ENCODE results near the gene PSORS1C2. TPM values are rescaled to one million over a fixed set of nuclear protein-coding genes. Genes with fewer than 3 reads are reported as not detected.
"Not testable (repeated sequence)": the region's sequence is repeated elsewhere in the genome, so short reads cannot be mapped to it uniquely, and the experiment has no call there.

PSORS1C2 gene
- total RNA-seq (2021): 0.55 to 0.85 TPM (median 0.78 TPM) in 3 replicates
- Bru-seq, nascent RNA: percentile 21 among the genes with signal in this experiment
- long read RNA-seq, experiment 1, partial matches to known transcripts: 0 of 2 reads
- long read RNA-seq, experiment 1, other reads (novel, unspliced or antisense): 1 of 2 reads
- long read RNA-seq, experiment 2, partial matches to known transcripts: 0 of 1 reads
- long read RNA-seq, experiment 2, other reads (novel, unspliced or antisense): 1 of 1 reads
- long read RNA-seq, experiment 3, partial matches to known transcripts: 0 of 1 reads
- long read RNA-seq, experiment 3, other reads (novel, unspliced or antisense): 1 of 1 reads

GRCh38 chr6:31138982-31139381 lies at the start of gene PSORS1C2:
Gene PSORS1C2, minus strand, starts transcription at chr6:31139066. Its CDS starts 40 bp downstream, at chr6:31139026.
- Mint-ChIP-seq H3K27ac (peak within 1 kb of the TSS; percentile 57), H3K4me3 (no peak within 1 kb of the TSS), H3K9me3 (no peaks in the 10 kb centered on the region), H3K4me1 (peaks cover 46% of the 10 kb centered on the region), H3K27me3 (ENCODE audit: low read depth) (peaks cover 4% of the 10 kb centered on the region), H3K36me3 (peaks cover 12% of the 10 kb centered on the region)
- ATAC-seq (no peak), DNase-seq (ENCODE audit: low spot score) (no peak)
- ChIA-PET POLR2A (interaction anchor here (1.2 to 1.4 kb wide), 2 partner anchors 20 to 33 kb away, joined by 6 to 11 read pairs; partner anchors contain the start of gene TCF19), CTCF (interaction anchor here (0.9 to 4.2 kb wide), 12 partner anchors 8 to 228 kb away, joined by 3 to 49 read pairs (median 6); partner anchors contain the start of genes PSORS1C1 and TCF19)
- no peak for TF ChIP-seq RELA (CRISPR knock-in tag; IDR thresholded peaks at IDR 0.05; ENCODE audit: borderline replicate concordance)
- no peak for TF ChIP-seq E2F1 (CRISPR knock-in tag; IDR thresholded peaks at IDR 0.05)
- TF ChIP-seq ZNF121 (CRISPR knock-in tag; IDR thresholded peaks at IDR 0.05): no peak

GRCh38 chr6:31187780-31188194 lies 48.9 kb upstream of the PSORS1C2 start:
- peaks cover 47% of the 10 kb centered on the region for H3K4me1 Mint-ChIP-seq
- ChIA-PET POLR2A (no interaction called here), CTCF (interaction anchor here (6.5 kb wide), 1 partner anchor 17 kb away, joined by 60 read pairs; the partner anchor contains the start of gene POU5F1)
- H3K27ac Mint-ChIP-seq: no peak overlapping the region
- H3K9me3 Mint-ChIP-seq: no peaks in the 10 kb centered on the region
- no peak overlapping the region for H3K4me3 Mint-ChIP-seq
- TF ChIP-seq CREM (CRISPR knock-in tag; IDR thresholded peaks at IDR 0.05) (no peak), E2F4 (CRISPR knock-in tag; IDR thresholded peaks at IDR 0.05; ENCODE audit: borderline replicate concordance, low read depth) (no peak), NFYB (CRISPR knock-in tag; conservative IDR thresholded peaks at IDR 0.05; ENCODE audit: low read depth) (no peak), ESRRA (CRISPR knock-in tag; IDR thresholded peaks at IDR 0.05; ENCODE audit: borderline replicate concordance) (no peak)
- DNase-seq (ENCODE audit: low spot score): no peak
- no peak for ATAC-seq
- peaks cover 3% of the 10 kb centered on the region for H3K36me3 Mint-ChIP-seq
- no peaks in the 10 kb centered on the region for H3K27me3 Mint-ChIP-seq (ENCODE audit: low read depth)

GRCh38 chr6:31186052-31186734 lies 47.3 kb upstream of the PSORS1C2 start:
- no peaks in the 10 kb centered on the region for H3K27me3 Mint-ChIP-seq (ENCODE audit: low read depth)
- H3K4me1 Mint-ChIP-seq: peaks cover 47% of the 10 kb centered on the region
- DNase-seq (ENCODE audit: low spot score): no peak
- no peaks in the 10 kb centered on the region for H3K9me3 Mint-ChIP-seq
- H3K4me3 Mint-ChIP-seq: no peak overlapping the region
- CTCF ChIA-PET: interaction anchor here (0.6 kb wide), 1 partner anchor 53 kb away, joined by 6 read pairs; no protein-coding TSS in a partner anchor
- H3K36me3 Mint-ChIP-seq: no peaks in the 10 kb centered on the region
- H3K27ac Mint-ChIP-seq: peak overlapping the region; percentile 82
- POLR2A ChIA-PET: no interaction called here
- no peak for TF ChIP-seq GRHL2 (CRISPR knock-in tag; IDR thresholded peaks at IDR 0.05; ENCODE audit: insufficient replicate concordance, severe bottlenecking)
- peak; percentile 24; the same call in 1 of the 2 replicates for TF ChIP-seq GABPB1 (CRISPR knock-in tag; IDR thresholded peaks at IDR 0.05)
- no peak for ATAC-seq

GRCh38 chr6:31185695-31186051 lies 46.8 kb upstream of the PSORS1C2 start:
- H3K4me3 Mint-ChIP-seq; ATAC-seq; H3K9me3 Mint-ChIP-seq; DNase-seq (ENCODE audit: low spot score); POLR2A ChIA-PET; H3K27me3 Mint-ChIP-seq (ENCODE audit: low read depth); CTCF ChIA-PET; H3K36me3 Mint-ChIP-seq: not testable (repeated sequence)
- Mint-ChIP-seq H3K27ac (0 out of 2 replicates have a peak overlapping the region, but pooled peaks have one; percentile 27), H3K4me1 (peaks cover 47% of the 10 kb centered on the region)

- Mint-ChIP-seq H3K4me1 (peaks cover 49% of the 10 kb centered on the region), H3K27ac (0 out of 2 replicates have a peak overlapping the region, but pooled peaks have one; percentile 11)
- DNase-seq (ENCODE audit: low spot score); H3K9me3 Mint-ChIP-seq; POLR2A ChIA-PET; ATAC-seq; H3K36me3 Mint-ChIP-seq; H3K27me3 Mint-ChIP-seq (ENCODE audit: low read depth); H3K4me3 Mint-ChIP-seq: not testable (repeated sequence)
- CTCF ChIA-PET: interaction anchor here (0.6 to 1.8 kb wide), 4 partner anchors 9 to 183 kb away, joined by 3 to 5 read pairs (median 4); no protein-coding TSS in a partner anchor
Measured at GRCh38 chr6:31183859-31184258, 45.0 kb upstream of the PSORS1C2 start.

GRCh38 chr6:31183287-31183686 lies 44.4 kb upstream of the PSORS1C2 start:
- CTCF ChIA-PET: interaction anchor here (1.4 to 1.8 kb wide), 3 partner anchors 8 to 44 kb away, joined by 4 to 5 read pairs (median 4); no protein-coding TSS in a partner anchor
- H3K36me3 Mint-ChIP-seq; H3K27ac Mint-ChIP-seq; H3K9me3 Mint-ChIP-seq; POLR2A ChIA-PET; H3K4me3 Mint-ChIP-seq; DNase-seq (ENCODE audit: low spot score); H3K27me3 Mint-ChIP-seq (ENCODE audit: low read depth); ATAC-seq: not testable (repeated sequence)
- peaks cover 55% of the 10 kb centered on the region for H3K4me1 Mint-ChIP-seq

All from WTC11 (cell line).